Upper lobe of left lung (tissue), 6 donors: ENCODE measurements around the gene KCNIP4. TPM values are rescaled to one million over a fixed set of nuclear protein-coding genes. Genes with fewer than 3 reads are reported as not detected.

Experiments
- ATAC-seq, 2 donors: fragments of 200-7000 bp; cut with Tn5 transposase; one replicate each; pipeline ENCODE4 v1.9.1; 2022; ENCODE audit warnings: mild to moderate bottlenecking in 2 of 2, moderate library complexity in 2 of 2; ENCODE audit not compliant: low FRiP score in 2 of 2
- DNase-seq, 2 donors: peaks; one replicate each; pipeline ENCODE4 v3.0.0-alpha.2; 2019 to 2020
- H3K27ac ChIP-seq, 4 donors: fragments of 200-600 bp; sonication (generic); one replicate each; pipeline ENCODE4 v1.5.1; 2016 to 2019
- H3K27me3 ChIP-seq, 4 donors: fragments of 200-600 bp; sonication (generic); one replicate each; pipeline ENCODE4 v1.5.1; 2017 to 2019
- H3K36me3 ChIP-seq, 4 donors: fragments of 200-600 bp; sonication (generic); one replicate each; pipeline ENCODE4 v1.5.1; 2016 to 2019
- H3K4me1 ChIP-seq, 4 donors: fragments of 200-600 bp; sonication (generic); one replicate each; pipeline ENCODE4 v1.5.1; 2018 to 2019
- H3K4me3 ChIP-seq, 4 donors: fragments of 200-600 bp; sonication (generic); one replicate each; pipeline ENCODE4 v1.5.1; 2017 to 2019; ENCODE audit warnings: mild to moderate bottlenecking in 2 of 4, moderate library complexity in 1 of 4
- H3K9me3 ChIP-seq, 4 donors: fragments of 200-600 bp; sonication (generic); one replicate each; pipeline ENCODE4 v1.5.1; 2018 to 2019
- CTCF ChIP-seq, 6 experiments: fragments of 450-650 bp in 4 of 6; fragments of 200-600 bp in 2 of 6; sonication (generic) in 2 of 6; IDR thresholded peaks; one replicate each; pipeline ENCODE4 v1.5.1; 2016 to 2019; ENCODE audit warnings: antibody characterized with exemption in 6 of 6
- EP300 ChIP-seq, 4 donors: sonication (generic); formaldehyde crosslinking; IDR thresholded peaks; one replicate each; pipeline ENCODE4 v1.5.1; 2017; ENCODE audit warnings: antibody characterized with exemption in 4 of 4, control low read depth in 2 of 4
- POLR2A ChIP-seq, 4 donors: fragments of 450-650 bp; IDR thresholded peaks; one replicate each; pipeline ENCODE4 v1.5.1; 2016 to 2017; ENCODE audit warnings: antibody characterized with exemption in 4 of 4, mild to moderate bottlenecking in 2 of 4
- POLR2AphosphoS5 ChIP-seq, 2 donors: sonication (generic); formaldehyde crosslinking; IDR thresholded peaks; one replicate each; pipeline ENCODE4 v1.5.1; 2017; ENCODE audit warnings: antibody characterized with exemption in 2 of 2
- WGBS, 2 donors: methylation state at CpG; one replicate each; pipeline ENCODE4 v1.1.5; 2017 to 2018; 5-methylcytosine and 5-hydroxymethylcytosine counted together
- total RNA-seq, 6 donors: library from RNA; depleted of rRNA in 4 of 6; stranded (reverse); fragments of >200 nt in 4 of 6; gene quantifications; one replicate each; pipeline versions ENCODE4 v1.1.0 to v1.2.1, GENCODE V29; 2016 to 2021
- donor health status: DM: no; HTN: no; CAD: no; lungs with moderate emphysema.
- donor health status: DM: no; HTN: yes; CAD: no; lungs with severe emphysema.

The KCNIP4 gene
- total RNA-seq, 6 donors from 2014 or later: 0.20 TPM; not detected in 5

DNA sequence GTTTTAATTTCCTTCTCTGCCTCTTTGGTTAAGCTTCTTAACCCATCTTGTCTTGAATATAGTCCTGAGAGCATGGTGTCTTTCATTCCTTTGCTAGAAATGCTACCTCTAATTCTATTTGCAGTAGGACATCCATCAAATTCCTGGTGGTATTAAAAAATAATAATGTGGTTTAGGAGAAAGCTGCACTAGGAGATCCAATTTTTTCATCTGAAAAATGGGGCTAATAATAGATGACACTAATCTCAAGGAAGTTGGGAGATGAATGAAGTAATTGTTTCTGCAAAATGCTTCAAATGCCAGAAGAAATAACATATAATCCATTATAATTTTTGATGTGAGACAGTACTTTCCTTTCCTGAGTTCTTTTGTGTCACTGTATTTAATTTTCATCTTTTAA, 1053.4 kb downstream of the KCNIP4 start:
- ATAC-seq (no peak), DNase-seq (no peak)
- Histone ChIP-seq H3K27ac (no peak overlapping the region), H3K9me3 (no peaks in the 10 kb centered on the region), H3K27me3 (no peaks in the 10 kb centered on the region), H3K4me1 (no peaks in the 10 kb centered on the region), H3K4me3 (no peak overlapping the region), H3K36me3 (no peaks in the 10 kb centered on the region)
- TF ChIP-seq POLR2AphosphoS5 (IDR thresholded peaks at IDR 0.05) (no peak), CTCF (IDR thresholded peaks at IDR 0.05) (no peak), EP300 (IDR thresholded peaks at IDR 0.05) (no peak), POLR2A (IDR thresholded peaks at IDR 0.05) (no peak)

DNA sequence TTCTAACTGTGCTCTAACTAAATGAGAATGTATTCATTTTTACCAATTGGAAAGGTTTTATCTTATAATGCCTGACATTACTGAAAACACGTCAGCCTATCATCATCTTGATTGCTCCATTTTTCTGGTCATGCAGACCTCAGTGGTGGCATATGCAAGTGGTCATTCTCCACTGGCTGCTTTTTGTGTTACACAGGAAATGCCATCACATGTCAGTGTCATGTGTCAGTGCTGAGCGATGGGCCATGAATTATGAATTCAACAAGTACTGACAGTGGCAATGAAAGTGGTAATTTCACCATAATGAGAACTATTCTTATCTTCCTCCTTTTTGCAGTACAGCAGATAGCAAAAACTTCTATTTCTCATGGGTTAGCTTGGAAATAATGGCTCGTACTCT, 1057.8 kb downstream of the KCNIP4 start:
- H3K4me1 ChIP-seq: no peaks in the 10 kb centered on the region
- no peak for ATAC-seq
- TF ChIP-seq POLR2A (IDR thresholded peaks at IDR 0.05) (no peak), CTCF (IDR thresholded peaks at IDR 0.05) (no peak), EP300 (IDR thresholded peaks at IDR 0.05) (no peak), POLR2AphosphoS5 (IDR thresholded peaks at IDR 0.05) (no peak)

GRCh38 chr4:20889901-20890300, 1058.7 kb downstream of the KCNIP4 start:
- no peak for ATAC-seq
- 65 to 66% methylated on average over 3 of the region's 3 CpGs for WGBS, 2 donors
- Histone ChIP-seq H3K4me3 (no peak overlapping the region), H3K9me3 (no peaks in the 10 kb centered on the region), H3K4me1 (no peaks in the 10 kb centered on the region), H3K27me3 (no peaks in the 10 kb centered on the region), H3K36me3 (no peaks in the 10 kb centered on the region), H3K27ac (no peak overlapping the region)
- TF ChIP-seq POLR2AphosphoS5 (IDR thresholded peaks at IDR 0.05) (no peak), POLR2A (IDR thresholded peaks at IDR 0.05) (no peak), EP300 (IDR thresholded peaks at IDR 0.05) (no peak), CTCF (IDR thresholded peaks at IDR 0.05) (no peak)
- DNase-seq: no peak

More for the DNA sequence above, 1057.8 kb downstream of the KCNIP4 start:
- 84 to 86% methylated on average over 3 of the region's 3 CpGs for WGBS, 2 donors
- H3K27me3 ChIP-seq: no peaks in the 10 kb centered on the region
- H3K9me3 ChIP-seq: no peaks in the 10 kb centered on the region
- no peak overlapping the region for H3K4me3 ChIP-seq
- DNase-seq: no peak
- no peak overlapping the region for H3K27ac ChIP-seq
- H3K36me3 ChIP-seq: no peaks in the 10 kb centered on the region

DNA sequence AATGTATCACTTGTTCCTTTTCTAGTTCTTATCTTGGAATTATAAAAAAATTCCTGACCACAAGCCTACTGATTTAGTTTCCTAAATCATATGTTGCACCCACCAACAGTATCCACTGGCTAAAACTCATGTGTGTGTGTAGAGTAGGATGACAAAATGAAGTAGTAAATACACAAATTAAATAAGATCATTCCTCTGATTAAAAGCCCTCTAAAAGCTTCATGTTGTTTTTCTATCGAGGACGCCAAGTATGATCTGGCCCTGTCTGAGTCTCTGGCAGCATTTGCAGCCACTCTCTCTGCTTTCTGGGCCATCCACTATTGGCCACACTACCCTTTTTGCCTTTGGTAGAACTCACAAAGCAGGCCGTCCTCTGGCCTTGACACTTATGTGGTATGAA, 1064.9 kb downstream of the KCNIP4 start:
- no peaks in the 10 kb centered on the region for H3K4me1 ChIP-seq
- 85 to 90% methylated on average over 3 of the region's 3 CpGs for WGBS, 2 donors
- no peak overlapping the region for H3K27ac ChIP-seq
- no peak overlapping the region for H3K4me3 ChIP-seq
- H3K9me3 ChIP-seq: no peaks in the 10 kb centered on the region
- H3K27me3 ChIP-seq: no peaks in the 10 kb centered on the region
- no peak for DNase-seq
- ATAC-seq: no peak
- no peaks in the 10 kb centered on the region for H3K36me3 ChIP-seq
- TF ChIP-seq POLR2AphosphoS5 (IDR thresholded peaks at IDR 0.05): no peak
- TF ChIP-seq POLR2A (IDR thresholded peaks at IDR 0.05): no peak
- TF ChIP-seq CTCF (IDR thresholded peaks at IDR 0.05): no peak
- no peak for TF ChIP-seq EP300 (IDR thresholded peaks at IDR 0.05)

- TF ChIP-seq EP300 (IDR thresholded peaks at IDR 0.05): no peak
- TF ChIP-seq POLR2AphosphoS5 (IDR thresholded peaks at IDR 0.05): no peak
- no peak for TF ChIP-seq POLR2A (IDR thresholded peaks at IDR 0.05)
- H3K4me1 ChIP-seq: no peaks in the 10 kb centered on the region
- no peaks in the 10 kb centered on the region for H3K36me3 ChIP-seq
- WGBS, 2 donors: 54 to 69% methylated on average over 5 of the region's 5 CpGs
- H3K9me3 ChIP-seq: no peaks in the 10 kb centered on the region
- no peak overlapping the region for H3K4me3 ChIP-seq
- no peak for DNase-seq
- no peak for ATAC-seq
- H3K27ac ChIP-seq: no peak overlapping the region
- H3K27me3 ChIP-seq: no peaks in the 10 kb centered on the region
Measured at GRCh38 chr4:20883231-20883630, 1065.3 kb downstream of the KCNIP4 start.
